ENCODE results near the gene RMND5A.

DNA sequence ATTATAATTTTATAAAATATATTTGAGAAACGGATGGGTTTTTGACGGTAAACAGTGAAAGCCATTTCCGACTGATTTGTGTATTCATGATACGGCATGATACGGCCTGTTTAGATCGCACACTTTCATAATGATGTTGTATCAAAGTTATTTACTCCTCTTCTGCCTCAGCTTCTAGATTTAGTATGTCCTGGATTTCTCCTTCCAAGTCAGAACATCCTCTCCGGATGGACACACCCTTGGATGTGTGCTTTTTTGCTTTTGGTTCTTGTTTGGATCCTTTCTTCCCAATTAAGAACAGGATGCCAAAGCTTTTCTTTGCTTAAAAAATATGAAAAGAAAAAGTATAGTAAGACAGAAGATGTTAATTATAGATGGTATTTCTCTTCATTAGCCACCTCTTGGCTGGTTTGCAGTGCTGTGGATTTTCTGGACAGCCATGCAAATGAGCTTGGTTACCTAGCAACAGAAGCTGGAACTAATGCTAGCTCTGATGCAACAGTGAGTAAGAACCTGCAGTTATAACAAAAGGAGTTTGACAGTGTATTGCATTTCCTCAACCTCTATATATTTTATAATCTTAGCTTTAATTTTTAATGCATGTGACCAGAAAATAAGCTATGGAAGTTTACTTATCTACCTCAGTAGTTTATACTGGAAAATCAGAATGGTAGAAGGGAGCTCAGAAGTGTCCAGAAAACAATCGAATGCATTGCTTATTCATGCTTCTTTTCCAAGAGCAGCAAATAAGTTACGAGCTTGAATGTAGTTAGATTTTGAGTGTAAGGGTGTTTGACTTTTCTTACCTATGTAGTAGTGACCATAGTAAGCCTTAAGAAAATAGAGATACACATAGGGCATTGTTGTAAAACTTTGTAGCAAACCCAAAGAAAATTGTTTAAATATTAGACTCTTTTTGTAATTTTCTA lies 27.9 kb downstream of the RMND5A start:
- TF ChIP-seq, protein P1, sequence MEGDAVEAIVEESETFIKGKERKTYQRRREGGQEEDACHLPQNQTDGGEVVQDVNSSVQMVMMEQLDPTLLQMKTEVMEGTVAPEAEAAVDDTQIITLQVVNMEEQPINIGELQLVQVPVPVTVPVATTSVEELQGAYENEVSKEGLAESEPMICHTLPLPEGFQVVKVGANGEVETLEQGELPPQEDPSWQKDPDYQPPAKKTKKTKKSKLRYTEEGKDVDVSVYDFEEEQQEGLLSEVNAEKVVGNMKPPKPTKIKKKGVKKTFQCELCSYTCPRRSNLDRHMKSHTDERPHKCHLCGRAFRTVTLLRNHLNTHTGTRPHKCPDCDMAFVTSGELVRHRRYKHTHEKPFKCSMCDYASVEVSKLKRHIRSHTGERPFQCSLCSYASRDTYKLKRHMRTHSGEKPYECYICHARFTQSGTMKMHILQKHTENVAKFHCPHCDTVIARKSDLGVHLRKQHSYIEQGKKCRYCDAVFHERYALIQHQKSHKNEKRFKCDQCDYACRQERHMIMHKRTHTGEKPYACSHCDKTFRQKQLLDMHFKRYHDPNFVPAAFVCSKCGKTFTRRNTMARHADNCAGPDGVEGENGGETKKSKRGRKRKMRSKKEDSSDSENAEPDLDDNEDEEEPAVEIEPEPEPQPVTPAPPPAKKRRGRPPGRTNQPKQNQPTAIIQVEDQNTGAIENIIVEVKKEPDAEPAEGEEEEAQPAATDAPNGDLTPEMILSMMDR (IDR thresholded peaks at IDR 0.05) = no peak
- no peak for TF ChIP-seq TAF1 (IDR thresholded peaks at IDR 0.05; ENCODE audit: borderline replicate concordance, low read depth, low read length)
- no peak for TF ChIP-seq EP300 (IDR thresholded peaks at IDR 0.05; ENCODE audit: borderline replicate concordance in 1 of 2, low read depth in 1 of 2, low read length in 1 of 2)
